Activated CD4-positive, alpha-beta T cell treated with anti-CD3 and anti-CD28 coated beads, Interleukin-2, amount 50 U/mL, for 1 hour (primary cell): Measurements from ENCODE around the gene BABAM2.
"Not testable (repeated sequence)": the region's sequence is repeated elsewhere in the genome, so short reads cannot be mapped to it uniquely, and the experiment has no call there.

Experiments used
- DNase-seq: peaks from one replicate; pipeline ENCODE4 v3.0.0-alpha.2; 2020

BABAM2 gene

GRCh38 chr2:28370354-28370753 is 479.8 kb downstream of the BABAM2 start:
- DNase-seq = no peak

DNA sequence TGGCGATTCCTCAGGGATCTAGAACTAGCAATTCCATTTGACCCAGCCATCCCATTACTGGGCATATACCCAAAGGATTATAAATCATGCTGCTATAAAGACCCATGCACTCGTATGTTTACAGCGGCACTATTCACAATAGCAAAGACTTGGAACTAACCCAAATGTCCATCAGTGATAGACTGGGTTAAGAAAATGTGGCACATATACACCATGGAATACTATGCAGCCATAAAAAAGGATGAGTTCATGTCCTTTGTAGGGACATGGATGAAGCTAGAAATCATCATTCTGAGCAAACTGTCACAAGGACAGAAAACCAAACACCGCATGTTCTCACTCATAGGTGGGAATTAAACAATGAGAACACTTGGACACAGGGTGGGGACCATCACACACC is 481.2 kb downstream of the BABAM2 start:
- DNase-seq = not testable (repeated sequence)

DNA sequence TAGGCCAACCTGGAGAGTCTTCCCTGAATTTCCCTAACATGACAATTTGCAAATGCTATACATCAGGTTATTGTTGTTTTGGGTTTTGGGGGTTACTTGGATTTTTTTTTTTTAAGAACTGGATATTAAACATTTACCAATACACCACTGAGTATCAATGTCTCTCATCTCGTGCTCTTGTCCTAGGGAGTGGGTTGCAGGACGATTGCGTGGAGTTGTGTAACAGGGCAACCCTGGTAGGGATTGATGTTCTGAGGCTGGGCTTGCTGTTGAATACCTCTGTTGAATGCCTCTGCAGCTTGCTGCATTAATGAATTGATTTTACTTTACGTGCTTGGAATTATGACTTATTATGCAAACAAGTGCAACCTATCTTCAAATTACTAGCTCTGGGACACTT is 483.3 kb downstream of the BABAM2 start:
- DNase-seq = no peak

DNA sequence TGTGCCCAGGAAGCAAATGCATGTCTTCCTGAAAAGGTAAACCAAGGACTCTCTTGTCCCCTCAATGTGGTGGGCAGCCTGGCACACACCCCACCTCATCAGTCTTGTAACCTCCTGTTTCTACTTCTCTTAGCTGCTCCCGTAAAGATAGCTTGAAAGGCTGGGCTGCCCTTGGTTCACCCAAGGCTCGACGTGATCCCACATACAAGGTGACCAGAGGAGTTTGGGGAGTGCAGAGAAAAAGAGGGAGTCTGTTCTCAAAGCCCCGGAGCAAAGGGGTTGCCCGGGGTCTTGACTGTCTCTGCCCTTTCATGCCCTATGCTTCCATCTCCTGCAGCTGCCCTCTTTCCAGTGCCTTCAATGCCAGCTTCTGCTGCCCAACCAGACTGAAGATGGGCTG is 483.8 kb downstream of the BABAM2 start:
- no peak for DNase-seq

DNA sequence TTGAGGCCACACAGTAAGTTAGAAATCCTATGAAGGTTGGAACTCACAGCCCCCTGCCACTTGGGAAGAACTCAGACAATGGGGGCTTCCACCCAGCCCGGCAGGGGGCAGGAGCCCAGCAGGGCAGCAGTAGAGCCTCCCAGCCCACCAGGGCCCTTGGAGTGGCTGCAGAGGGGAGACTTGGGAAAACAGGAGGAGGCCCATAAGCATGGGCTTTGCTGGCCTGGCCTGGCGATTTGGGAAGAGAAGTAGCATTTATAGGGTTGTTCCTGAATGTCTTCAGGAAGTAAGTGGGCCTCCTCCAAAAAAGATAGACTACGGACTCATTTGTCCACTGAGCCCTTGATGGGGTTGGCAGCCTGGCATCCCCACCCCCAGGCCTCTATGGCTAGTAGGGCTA is 484.7 kb downstream of the BABAM2 start:
- no peak for DNase-seq

DNA sequence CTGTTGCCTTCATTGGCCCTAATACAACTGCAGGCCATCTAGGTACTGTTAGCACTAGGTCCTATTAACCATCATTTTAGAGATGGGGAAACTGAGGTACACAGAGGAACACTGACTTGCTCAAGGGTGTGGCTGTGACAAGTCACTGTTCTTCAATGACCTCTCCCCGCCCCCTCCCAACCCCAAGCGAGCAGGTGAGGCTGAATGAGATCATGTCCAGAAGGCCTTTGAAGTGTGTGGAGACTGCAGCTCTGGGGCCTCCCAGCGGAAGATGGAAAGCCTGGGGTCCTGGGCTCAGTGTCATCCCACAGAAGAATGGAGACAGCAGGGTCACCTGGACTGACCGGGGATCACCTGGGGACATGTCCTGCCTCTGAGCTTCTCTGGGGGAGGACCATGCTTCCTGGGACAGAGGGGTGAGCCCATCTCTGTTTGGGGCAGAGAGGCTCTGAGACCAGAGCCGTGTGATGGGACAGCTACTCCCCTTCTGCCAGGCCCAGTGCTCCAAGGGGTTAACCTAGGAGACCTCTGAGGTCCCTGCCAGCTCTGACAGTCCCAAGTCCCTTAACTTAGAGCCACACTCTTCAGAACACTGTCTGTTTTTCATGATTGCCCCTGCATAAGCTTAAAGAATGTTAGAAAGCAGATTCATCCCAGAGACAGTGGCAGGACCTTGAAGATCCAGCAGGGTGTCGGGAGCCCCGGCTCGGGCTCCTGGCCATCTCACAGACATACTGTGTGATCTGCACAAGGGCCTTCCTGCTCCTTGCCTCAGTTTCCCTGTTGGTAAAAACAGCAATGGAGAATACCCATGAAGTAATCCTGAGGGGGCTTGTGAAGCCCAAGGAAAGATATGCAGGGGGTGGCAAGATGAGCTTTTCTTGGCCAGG is 485.5 kb downstream of the BABAM2 start:
- DNase-seq = no peak

DNA sequence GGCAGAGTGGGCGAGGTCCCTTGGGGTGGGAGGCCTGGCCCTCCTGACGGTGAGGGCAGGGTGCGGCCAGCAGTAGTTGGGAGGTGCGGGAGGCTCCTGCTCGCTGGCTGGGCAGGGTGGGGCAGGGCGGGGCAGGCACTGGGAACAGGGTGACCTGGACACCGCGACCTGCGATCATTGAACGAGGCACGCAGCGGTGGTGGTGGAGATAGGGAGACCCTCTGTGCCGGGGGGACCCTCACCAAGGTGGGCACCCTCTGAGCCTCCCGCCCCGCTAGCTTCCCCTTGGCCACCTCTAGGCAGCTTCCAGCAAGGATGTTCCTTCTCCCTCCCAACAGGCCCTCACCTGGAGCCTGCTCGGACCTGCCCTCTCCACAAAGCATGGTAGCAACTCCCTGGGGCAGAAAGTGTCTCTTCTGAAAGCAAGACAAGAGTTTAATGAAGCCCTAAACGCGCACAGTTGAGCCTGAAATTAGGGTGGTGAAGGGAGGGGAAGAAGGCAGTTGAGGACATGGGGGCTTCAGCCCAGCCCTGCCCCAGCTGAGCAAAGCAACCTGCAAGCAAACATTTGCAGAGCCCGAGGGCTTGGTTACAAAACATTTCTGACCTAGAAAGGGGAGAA is 486.8 kb downstream of the BABAM2 start:
- DNase-seq = no peak

- DNase-seq = no peak
Measured at GRCh38 chr2:28377984-28378678, 487.6 kb downstream of the BABAM2 start.

DNA sequence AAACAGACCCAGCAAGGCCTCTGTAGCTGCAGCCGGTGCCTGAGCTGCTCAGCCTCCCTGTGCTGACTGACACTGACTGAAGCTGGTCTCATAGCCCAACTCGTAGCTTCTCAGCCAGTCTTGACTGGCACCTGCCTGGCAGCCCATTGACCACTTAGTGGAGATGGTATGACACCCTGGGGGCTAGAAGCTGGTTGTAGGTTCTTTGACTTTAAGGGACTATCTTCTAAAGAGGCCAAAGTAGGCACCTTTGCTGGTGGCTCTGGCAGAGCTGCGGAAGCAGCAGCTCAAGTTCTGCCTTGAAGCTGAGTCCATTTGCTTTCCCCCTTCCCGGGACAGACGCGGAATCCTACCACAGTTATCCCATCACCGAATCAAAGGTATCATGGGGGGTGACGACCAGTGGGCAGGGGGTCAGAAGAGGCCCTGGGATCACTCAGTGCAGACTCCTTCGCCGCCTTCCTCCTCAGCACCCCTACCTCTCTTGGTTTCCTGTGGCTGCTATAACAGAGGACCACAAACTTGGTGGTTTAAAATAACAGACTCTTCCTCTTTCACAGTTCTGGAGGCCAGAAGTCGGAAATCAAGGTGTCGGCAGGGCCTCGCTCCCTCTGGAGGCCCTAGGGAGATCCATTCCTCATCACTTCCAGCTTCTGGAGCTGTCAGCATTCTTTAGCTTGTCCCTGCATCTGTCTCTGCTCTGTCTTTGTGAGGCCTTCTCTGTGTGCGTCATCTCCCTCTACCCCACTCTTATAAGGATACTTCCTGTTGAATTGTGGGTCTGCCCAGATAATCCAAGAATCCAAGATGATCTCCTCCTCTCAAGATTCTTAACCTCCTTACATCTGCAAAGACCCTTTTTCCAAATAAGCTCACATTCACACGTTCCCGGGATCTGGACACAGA is 488.4 kb downstream of the BABAM2 start:
- DNase-seq = no peak

DNA sequence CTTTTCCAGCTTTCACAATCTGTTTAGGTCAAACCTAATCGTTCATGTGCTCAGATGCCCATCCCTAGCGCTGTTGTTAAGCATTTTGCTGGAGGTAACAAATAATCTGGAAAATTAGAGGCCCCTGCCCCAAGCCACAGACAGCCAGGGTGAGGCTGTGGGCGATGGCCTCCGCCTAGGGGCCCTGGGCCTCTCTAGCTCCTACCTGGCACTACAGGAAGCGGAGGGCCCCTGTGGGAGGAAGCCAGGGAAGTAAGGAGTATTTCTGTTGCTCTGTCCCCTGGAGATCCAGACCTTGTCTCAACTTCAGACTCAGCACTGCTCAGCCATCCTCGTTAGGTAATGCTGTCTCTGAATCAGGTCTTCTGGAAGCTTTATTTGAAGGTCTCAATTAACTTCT is 489.7 kb downstream of the BABAM2 start:
- no peak for DNase-seq

GRCh38 chr2:28381225-28382180 is 491.0 kb downstream of the BABAM2 start:
- no peak for DNase-seq

GRCh38 chr2:28382755-28383154 is 492.2 kb downstream of the BABAM2 start:
- DNase-seq = no peak

GRCh38 chr2:28387082-28387960 is 496.8 kb downstream of the BABAM2 start:
- DNase-seq = no peak
